GM19025 (cell line): ENCODE measurements around the gene PARVA.

Source experiments
- ATAC-seq: cut with Tn5 transposase; IDR thresholded peaks from one replicate; pipeline ENCODE4 v1.9.1; 2021; ENCODE audit warnings: mild to moderate bottlenecking, low read depth, moderate library complexity; ENCODE audit not compliant: unreplicated experiment

PARVA gene

DNA sequence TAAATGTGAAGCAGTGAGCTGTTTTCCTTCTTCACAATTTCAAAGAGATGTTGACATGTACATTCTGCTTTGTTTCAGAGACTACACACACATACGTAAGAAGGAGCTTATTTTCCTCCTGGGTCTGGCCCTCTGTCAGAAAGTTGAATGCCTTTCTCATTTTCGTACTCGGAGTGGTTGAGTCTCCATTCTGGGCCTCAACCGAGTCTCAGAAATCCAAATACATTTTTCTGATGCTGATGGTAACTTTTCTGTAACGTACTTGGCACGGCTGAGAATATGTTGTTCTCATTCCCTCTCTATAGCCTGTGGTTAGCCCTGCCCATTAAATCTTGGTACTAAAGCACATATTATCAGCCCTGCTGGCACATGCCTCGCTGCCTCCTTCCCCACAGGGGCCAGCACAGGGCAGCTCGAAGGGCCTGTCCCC, 25.3 kb downstream of the PARVA start:
- no peak for ATAC-seq

DNA sequence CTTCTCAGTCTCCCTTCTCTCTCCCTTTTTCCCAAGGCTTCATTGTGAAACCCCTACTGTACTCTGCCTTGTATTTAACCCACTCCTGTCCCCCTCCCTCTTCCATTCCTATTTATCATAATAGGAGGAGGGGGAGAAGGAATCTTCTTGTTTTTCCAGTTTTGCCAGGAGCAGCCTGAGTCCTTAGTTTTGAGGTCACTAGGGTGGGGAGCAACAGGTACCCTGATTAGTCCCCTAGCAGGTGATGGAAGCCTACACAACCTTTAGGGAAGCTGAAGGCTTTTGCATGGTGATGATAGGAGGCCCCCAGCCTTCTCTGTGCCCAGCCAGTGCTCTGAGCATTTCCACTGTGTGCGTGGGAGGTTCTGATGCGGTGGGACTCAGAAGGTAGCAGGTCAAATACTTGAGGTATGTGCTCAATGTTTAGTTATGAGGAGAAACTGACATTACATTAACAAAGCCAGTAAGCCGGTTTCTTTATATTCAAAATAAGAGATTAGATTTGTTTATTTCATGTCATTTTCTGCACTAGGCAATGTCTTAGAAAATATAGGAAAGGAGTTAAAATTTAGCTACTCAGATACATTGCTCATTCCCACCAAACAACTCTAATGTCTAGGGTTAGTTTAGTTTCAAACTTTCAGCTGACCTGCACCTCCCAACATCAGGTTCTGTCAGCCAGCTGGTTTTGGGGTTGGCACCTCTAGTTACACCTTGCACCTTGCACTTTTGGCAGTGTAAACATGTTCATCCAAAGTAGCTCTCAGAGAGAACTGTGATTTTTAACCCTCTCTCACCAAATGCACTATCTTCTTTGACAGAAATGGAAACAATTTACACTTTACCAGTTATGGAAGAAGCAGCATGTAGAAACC, 26.0 kb downstream of the PARVA start:
- no peak for ATAC-seq

DNA sequence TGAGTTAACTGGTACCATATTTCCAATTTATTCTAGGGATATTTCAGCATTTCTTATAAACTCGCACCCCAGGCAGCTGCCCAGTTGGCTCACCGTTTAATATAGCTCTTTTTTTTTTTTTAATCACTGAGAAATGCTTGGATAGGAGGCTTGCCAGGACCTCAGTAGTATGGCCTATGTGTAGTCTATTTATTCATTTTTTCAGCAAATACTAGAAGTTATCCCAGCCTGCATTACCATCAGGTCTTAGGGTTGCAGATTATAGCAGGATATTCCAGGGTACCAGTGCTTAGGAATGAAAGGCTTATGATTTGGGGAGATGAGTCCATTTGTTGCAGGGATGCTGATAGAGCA, 26.6 kb downstream of the PARVA start:
- ATAC-seq = no peak

DNA sequence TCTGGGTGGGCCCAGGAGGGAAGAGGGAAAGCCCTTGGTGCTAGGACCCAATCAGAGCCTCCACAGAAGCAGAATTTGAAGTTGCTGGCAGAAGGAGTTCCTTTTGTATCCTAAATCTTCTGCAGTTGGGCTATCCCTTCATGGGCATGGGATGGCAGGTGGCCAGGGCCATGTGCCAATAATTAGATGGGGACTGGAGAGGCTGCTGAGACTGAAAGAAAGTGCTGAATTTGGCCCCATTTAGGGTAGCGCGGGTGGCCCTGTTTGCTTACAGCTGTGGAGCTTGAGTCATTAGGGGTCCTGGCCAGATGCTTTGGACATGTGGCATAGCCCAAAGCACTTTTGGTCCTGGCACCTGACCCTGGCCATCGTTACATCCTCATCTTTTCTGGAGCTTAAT, 27.1 kb downstream of the PARVA start:
- no peak for ATAC-seq

DNA sequence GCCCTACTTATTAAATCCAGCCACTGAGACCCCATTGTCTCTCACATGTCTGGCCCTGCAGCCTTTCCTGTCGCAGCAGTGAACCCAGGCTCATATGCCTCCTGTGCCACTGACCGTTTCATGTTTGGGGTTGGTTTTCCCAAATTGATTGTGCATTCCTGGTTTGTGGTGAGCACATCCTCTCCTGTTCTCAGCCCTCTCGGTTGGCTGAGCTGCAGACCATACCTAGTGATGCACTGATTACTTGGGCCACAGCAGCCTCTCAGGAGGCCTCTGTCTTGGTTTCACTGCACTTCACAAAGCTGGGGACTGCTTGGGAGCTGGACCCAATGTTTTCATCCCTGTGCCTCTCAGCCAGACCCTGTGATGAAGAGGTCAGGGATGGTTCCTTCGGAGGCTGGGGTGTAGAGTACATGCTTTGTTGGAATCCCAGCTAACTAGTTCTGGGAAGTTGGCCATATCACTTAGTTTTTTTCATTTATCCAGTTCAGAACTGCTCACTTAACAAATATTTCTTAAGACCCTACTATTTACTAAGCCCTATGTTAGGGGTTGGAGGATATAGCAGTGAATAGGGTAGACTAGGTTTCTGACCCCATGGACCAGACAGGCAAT, 30.9 kb downstream of the PARVA start:
- ATAC-seq = no peak

DNA sequence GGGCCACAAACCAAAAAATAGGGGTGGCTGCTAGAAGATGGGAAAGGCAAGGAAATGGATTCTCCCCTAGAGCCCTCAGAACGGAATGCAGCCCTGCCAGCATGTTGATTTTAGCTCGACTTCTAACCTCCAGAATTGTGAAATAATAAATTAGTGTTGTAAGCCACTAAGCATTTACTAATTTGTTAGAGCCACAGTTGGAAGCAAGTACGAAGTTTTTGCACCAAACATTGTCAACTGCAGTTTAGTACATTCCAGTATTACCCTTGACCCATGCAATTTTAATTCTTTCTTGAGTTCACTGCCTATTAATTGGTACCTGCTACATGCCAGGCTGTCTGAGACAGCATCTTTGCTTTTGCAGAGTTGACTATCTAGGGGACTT, 32.2 kb downstream of the PARVA start:
- ATAC-seq = no peak

DNA sequence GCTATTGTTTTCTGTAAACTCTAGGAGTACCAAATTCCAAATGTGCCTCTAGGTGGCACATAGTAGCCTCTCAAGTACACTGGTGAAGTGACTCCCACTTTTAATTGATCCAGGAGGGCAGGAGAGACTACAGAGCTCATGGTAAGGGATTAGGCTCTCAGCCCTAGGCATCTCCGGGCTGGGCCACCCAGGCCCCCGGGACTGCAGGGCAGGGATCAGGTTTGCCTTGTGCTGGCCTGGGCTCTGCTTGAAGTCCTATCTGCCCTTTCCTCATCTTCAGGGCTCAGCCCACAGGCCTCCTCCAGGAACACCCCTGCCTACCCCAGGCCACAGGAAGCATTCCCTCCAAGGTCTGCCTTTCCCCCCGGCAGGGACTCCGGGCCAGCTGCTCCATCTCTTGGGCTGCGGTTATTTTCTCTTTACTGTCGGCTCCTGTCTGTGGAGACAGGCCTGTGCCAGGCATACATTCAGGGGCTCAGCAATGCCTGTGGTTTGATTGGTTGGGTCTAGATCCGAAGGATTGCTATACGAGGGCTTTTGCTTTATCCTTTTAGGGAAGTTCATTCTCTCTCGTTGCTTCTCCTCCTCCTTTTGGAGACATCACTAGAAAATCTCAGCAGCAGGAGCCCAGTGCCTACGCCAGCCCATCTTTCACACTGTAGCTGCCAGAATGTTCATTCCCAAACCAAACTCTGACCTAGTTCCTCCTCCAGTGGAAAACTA, 32.8 kb downstream of the PARVA start:
- ATAC-seq = no peak

DNA sequence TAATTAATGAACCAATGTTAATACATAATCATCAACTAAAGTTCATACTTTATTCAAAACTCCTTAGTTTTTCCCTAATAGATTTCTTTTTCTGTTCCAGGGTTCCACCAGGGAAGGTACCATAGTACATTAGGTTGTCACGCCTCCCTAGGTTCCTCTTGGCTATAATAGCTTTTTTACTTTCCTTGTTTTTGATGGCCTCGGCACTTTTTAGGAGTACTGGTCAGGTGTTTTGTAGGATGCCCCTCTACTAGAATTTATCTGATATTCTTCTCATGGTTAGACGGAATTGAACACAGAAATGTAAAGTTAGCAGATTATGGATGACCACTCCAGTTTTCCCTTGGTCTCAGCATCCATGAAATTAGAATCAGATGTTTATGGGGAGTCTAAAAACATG, 34.0 kb downstream of the PARVA start:
- no peak for ATAC-seq

DNA sequence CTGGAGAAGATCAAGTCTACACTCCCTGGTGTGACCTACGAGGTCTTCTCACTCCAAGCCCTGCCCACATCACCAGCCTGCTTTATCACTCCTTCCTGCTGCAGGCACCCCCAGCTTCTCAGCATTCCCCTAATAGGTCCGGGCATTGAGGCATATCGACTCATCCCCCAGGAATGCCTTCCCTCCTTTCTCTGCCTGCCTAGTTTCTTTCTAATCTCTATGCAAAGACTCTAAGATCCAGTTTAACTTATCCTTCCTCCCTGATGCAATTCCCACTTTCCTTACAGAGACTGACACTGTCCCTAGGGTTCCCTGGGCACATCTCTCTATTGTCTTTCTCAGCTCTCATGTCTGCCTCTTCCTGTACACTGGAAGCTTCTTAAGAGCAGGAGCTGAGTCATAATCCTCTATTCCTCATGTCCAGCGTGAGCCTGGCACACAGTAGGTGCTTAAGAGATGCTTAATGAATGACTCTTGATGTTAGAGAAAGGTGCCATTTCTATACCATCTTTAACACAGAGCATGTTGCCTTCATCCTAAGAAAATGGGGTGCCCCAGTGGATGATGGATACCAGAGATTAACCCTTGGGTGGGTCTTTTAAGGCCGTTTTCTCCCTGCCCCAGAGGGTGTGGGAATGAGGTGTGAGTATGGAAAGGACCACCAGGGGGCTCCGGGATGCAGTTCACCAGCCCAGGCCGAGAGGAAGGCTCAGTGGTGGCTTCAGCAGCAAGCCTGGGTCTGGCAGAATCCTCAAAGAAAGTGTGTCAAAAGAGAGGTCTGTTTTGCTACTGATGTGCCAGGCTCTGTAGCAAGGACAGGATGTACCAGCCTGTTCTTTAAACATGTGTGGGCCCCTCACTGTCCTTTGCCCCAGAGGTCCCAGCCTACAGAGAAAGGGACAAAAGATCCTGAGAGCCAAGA, 34.7 kb downstream of the PARVA start:
- no peak for ATAC-seq

DNA sequence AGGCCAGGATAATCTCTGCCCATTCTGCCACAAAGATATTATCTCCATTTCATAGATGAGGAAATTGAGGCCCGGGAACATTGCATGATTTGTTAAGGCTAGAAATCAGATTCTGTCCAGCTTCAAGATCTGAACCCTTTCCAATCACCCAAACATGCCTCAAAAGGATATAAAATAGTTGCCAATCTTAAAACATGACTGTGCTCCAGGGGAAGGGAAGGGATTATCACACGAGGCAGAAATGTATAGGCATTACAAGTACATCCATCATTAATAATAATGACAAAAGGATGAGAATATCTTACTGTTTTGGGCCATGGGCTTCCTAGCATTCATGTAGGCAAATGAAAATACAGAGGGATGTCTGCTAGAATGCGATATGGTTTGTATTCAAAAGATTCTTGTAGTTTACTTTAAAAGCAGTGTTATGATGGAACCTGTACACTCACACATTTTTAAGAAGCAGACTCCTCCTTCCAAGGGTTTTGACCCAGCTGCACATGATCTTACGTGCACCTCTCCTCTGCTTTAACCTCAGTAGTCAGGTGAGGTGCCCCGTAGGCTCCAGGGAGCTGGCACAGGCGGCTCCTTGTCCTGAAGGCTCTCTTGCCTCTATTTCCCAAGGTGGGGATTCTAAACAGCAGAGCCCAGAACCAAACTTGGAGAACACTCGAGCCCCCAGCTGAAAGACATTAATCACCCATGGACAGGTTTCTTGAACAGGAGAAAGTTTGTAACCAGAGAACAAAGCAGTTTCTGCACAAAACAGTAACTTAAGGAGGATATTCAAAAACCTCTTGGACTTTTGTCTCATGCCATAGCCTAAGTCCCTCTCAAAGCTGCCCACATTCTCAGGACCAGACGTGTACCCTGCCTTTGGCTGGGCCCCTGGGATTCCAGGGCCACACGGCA, 36.0 kb downstream of the PARVA start:
- no peak for ATAC-seq

DNA sequence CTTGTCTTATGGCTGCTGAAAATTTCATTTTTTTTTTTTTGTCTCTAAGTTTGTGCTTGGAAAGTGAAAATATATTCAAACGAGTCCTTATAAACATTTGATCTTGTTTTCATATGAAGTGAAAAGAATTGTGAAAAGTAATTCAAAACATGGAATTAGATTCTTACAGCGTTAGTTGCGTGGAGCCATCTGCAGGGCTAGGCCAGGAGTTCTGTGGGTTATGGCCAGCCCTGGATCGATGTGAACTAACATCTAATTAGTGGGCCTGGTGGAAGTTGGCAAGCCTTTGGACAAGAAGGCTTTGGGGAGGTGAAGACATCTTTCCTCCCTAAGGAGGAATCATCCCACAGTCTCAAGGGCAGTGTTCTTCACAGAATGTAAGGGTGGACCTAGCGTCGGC, 37.2 kb downstream of the PARVA start:
- no peak for ATAC-seq

DNA sequence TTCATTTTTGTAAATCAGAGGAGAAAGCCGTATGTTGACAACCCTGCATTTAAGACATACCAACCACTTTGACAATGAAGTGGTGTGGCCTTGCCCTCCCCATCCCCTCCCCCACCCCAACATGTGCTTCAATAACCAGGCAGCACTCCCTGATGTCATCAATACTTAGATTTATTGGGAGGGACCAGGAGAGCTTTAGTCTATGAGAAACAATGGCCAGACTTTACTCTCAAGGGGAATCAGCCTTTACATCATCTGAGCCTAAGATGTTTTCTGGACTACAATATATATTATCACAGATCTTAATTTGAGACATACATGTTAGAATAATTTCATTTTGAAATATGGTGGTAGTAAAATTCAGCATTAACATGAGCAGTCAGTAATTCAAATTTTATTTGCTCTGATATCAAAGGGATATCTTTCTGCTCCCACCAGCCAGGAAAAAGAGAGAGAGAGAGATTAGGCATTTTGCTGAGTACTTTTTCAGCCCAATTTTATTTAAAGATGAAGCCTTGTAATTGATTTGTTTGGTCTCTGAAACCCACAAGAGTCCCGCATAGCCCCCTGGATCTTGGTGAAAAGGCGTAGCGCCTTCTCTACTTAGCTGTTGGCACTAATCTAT, 38.1 kb downstream of the PARVA start:
- ATAC-seq = no peak

DNA sequence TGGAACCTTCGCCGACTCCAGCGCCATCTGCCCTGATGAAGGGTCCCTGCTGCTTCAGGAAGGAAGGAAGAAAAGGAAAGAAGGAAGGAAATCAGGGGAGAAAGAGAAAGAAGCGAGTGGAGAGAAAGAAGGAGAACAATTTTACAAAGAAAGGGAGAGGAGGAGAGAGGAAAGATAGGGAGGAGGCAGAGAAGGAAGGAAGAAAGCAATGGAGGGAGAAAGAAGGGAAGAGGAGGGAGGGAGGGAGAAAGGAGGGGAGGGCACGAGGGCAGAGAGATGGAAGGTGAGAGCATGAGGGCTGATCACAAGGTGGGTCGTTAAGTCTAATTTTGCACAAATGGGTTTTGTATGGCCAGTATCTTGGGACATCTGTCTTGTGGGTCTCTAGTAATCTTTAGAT, 39.2 kb downstream of the PARVA start:
- no peak for ATAC-seq

DNA sequence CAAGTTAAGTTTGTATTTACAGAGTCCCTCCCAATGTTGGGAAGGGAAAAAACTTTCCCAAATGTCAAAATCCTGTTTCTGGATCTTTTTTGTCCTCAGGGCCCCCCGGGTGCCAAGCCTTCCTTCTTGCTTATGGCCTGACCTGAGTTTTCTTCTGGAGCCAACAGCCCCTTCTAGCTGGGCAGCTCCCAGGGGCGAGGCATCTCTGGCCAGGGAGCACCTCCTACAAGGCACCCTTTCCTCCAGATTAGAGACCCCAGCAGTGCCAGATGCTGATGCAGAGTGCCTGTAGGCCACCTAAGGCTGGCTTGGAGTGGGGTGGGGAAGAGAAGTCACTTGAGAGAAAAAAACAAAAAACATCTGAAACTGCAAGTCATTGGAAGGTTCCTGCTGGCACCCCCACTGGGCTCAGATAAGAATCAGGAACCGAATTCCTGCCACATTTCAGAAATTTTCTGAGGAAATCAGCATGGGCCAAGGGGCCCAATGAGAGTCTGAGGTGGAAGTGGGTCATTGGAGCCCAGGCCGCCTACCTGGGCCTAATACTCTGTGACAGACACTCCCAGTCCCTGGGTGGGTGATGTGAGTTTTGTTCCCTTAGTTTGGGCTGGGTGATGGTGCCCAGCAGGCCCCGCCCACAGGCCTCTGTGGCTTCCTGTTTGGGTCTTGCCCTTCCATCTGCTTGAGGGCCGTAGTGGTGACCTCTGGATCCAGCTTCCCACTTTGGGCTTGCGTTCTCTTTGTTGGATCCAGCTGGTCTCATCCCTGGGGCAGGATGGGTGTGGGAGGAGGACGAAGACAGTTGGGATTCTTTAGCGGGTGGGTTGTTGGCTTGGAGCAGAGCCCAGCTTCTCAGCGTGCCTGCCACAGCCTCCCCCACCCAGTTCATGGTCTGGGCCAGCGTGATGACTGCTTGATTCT, 40.6 kb downstream of the PARVA start:
- no peak for ATAC-seq

DNA sequence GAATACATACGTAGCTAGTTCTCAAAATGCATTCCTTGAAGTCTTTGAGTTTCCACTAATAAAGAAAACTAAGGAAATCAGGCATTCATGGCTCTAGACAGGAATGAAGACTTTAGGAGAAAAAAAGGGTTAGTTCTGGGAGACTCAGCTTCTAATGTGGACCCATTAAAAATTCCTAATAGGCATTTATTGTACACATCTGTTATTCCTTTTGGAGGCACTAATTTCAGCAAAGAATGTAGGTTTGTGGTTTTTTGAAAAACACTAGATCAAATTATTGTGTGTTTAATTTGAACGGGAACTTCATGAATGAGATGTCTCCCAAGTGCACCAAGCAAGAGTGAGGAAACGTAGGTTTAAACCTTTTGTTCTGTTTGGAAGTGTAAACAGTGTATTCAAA, 42.7 kb downstream of the PARVA start:
- ATAC-seq = no peak

DNA sequence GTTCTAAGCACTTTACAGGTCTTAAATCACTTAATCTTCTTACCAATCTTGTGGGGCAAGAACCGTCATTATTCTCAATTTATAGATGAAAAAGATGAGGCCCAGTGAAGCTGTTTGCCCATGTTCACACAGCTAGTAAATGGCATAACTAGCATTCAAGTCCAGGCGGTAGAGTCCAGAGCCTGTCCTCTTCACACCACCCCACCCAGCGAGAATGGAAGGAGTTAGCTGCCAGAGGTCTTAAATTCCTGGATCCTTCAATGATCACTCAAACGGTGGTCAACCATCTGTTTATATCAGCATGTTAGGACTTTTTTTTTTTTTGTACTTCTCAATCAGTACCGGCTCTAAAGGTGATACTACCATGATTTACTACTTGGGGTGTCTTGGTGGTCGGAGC, 43.3 kb downstream of the PARVA start:
- no peak for ATAC-seq

DNA sequence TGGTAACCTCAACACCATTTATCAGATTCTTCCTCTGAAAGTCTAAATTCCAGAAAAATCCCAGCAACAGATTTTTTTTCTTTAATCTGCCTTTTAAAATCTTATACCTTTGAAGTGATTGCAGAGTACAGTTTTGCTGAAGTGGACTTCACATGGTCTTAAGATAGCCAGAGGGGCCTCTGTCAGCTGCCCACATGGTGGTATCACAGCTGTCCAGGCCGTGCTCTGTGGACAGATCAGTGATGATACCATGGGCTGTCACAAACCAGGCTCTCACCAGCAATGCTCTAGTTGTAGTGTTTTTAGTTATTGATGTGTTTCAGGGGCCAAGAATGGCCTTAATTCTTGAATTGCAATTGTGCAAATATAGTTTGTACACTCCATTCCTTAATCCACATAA, 44.0 kb downstream of the PARVA start:
- no peak for ATAC-seq

DNA sequence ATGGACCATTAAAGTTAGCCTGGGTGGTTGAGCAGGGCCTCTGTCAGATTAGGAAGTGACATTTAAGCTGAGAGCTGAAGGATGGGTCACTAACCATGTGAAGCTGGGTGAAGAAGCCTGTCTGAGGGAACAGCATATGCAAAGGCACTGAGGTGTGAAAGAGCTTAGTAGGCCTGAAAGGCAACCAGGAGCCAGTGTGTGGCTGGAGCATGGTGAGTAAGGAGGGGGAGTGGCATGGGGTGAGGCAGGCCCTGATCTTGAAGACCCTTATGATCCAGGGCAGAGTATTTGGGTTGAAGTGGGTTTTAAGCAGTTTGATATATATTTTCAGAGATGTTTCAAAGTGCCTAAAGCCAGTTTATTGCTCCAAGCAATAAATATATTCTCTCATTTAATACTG, 48.8 kb downstream of the PARVA start:
- ATAC-seq = no peak
